HEK293 (cell line): ENCODE results near the gene BPHL.
A peak's percentile ranks its signal among the peaks of the same experiment; 100 is the strongest.

Source experiments
- CTCF ChIA-PET: fragments of 350-600 bp; formaldehyde crosslinking; extraction: SDS; loops from one replicate; lab custom pipeline; 2021; ENCODE audit warnings: antibody characterized with exemption; lab: Yijun Ruan, JAX
- POLR2A ChIA-PET: fragments of 300-600 bp; formaldehyde crosslinking; extraction: SDS; loops from one replicate; lab custom pipeline; 2020; ENCODE audit warnings: antibody characterized with exemption, inconsistent platforms; lab: Yijun Ruan, JAX
- H3K27ac ChIP-seq: fragments of 200-500 bp; sonication (Bioruptor generic); 2 replicates; pipeline ENCODE4 v1.5.1; 2014; ENCODE audit warnings: low read depth, low read length, control low read depth, inconsistent platforms; ENCODE audit errors: extremely low read depth
- H3K36me3 ChIP-seq, 2 experiments: fragments of 200-500 bp in 1 of 2; sonication (Bioruptor generic) in 1 of 2; 1 replicate in 1 of 2; 2 replicates in 1 of 2; pipeline ENCODE4 v1.5.1; 2014 to 2017; ENCODE audit warnings: inconsistent platforms in 2 of 2, low read length in 2 of 2; ENCODE audit not compliant: control insufficient read depth in 2 of 2, insufficient read depth in 1 of 2
- H3K4me1 ChIP-seq: fragments of 200-500 bp; sonication (Bioruptor generic); 2 replicates; pipeline ENCODE4 v1.5.1; 2014; ENCODE audit warnings: mild to moderate bottlenecking, low read length, inconsistent platforms; ENCODE audit not compliant: control insufficient read depth, insufficient read depth
- H3K4me3 ChIP-seq: 2 replicates; pipeline ENCODE4 v1.5.1; 2011; ENCODE audit warnings: low read depth, mild to moderate bottlenecking, control low read depth, low read length, moderate library complexity
- H3K9me3 ChIP-seq: fragments of 200-500 bp; sonication (Bioruptor generic); 2 replicates; pipeline ENCODE4 v1.5.1; 2014; ENCODE audit warnings: low read depth, low read length, inconsistent platforms; ENCODE audit not compliant: control insufficient read depth, insufficient read depth
- GFI1B ChIP-seq: fragments of 450-650 bp; formaldehyde crosslinking; IDR thresholded peaks from 2 replicates; pipeline ENCODE4 v1.5.1; 2016; ENCODE audit warnings: missing biosample characterization, missing genetic modification characterization
- KLF10 ChIP-seq: fragments of 450-650 bp; IDR thresholded peaks from 2 replicates; pipeline ENCODE4 v1.5.1; 2018; ENCODE audit warnings: missing biosample characterization, mild to moderate bottlenecking, missing genetic modification characterization
- KLF8 ChIP-seq: fragments of 450-650 bp; formaldehyde crosslinking; IDR thresholded peaks from 2 replicates; pipeline ENCODE4 v1.5.1; 2016; ENCODE audit warnings: missing biosample characterization, missing genetic modification characterization
- SETDB1 ChIP-seq: IDR thresholded peaks from one replicate; pipeline ENCODE4 v1.6.1; 2017; ENCODE audit warnings: mild to moderate bottlenecking, low read length, moderate library complexity, mixed read lengths; ENCODE audit not compliant: insufficient read length
- SP7 ChIP-seq: fragments of 450-650 bp; formaldehyde crosslinking; IDR thresholded peaks from 2 replicates; pipeline ENCODE4 v1.5.1; 2016; ENCODE audit warnings: missing biosample characterization, missing genetic modification characterization
- ZBTB21 ChIP-seq: fragments of 450-650 bp; formaldehyde crosslinking; IDR thresholded peaks from 2 replicates; pipeline ENCODE4 v1.5.1; 2017; ENCODE audit warnings: missing biosample characterization, missing genetic modification characterization
- ZNF174 ChIP-seq: fragments of 450-650 bp; formaldehyde crosslinking; IDR thresholded peaks from 2 replicates; pipeline ENCODE4 v1.5.0; 2017; ENCODE audit warnings: missing biosample characterization, mild to moderate bottlenecking, missing genetic modification characterization
- ZNF324 ChIP-seq: fragments of 450-650 bp; formaldehyde crosslinking; IDR thresholded peaks from 2 replicates; pipeline ENCODE4 v1.5.1; 2016; ENCODE audit warnings: missing biosample characterization, missing genetic modification characterization
- ZNF473 ChIP-seq: fragments of 450-650 bp; formaldehyde crosslinking; IDR thresholded peaks from 2 replicates; pipeline ENCODE4 v1.5.1; 2017; ENCODE audit warnings: missing biosample characterization, missing genetic modification characterization
- ZNF501 ChIP-seq: fragments of 450-650 bp; formaldehyde crosslinking; IDR thresholded peaks from 2 replicates; pipeline ENCODE4 v1.5.1; 2016; ENCODE audit warnings: missing biosample characterization, missing genetic modification characterization
- ZNF596 ChIP-seq: fragments of 450-650 bp; IDR thresholded peaks from 2 replicates; pipeline ENCODE4 v1.5.0; 2018; ENCODE audit warnings: missing biosample characterization, mild to moderate bottlenecking, missing genetic modification characterization, moderate library complexity
- ZNF600 ChIP-seq: fragments of 450-650 bp; formaldehyde crosslinking; IDR thresholded peaks from 2 replicates; pipeline ENCODE4 v1.5.1; 2016; ENCODE audit warnings: missing biosample characterization, missing genetic modification characterization
- ZNF768 ChIP-seq: fragments of 450-650 bp; formaldehyde crosslinking; IDR thresholded peaks from 2 replicates; pipeline ENCODE4 v1.5.1; 2018; ENCODE audit warnings: missing biosample characterization, mild to moderate bottlenecking, missing genetic modification characterization
- ZSCAN30 ChIP-seq: fragments of 450-650 bp; IDR thresholded peaks from 2 replicates; pipeline ENCODE4 v1.5.1; 2018; ENCODE audit warnings: missing biosample characterization, mild to moderate bottlenecking, missing genetic modification characterization, moderate library complexity
- TF ChIP-seq, protein P1 (sequence below): fragments of 450-650 bp; formaldehyde crosslinking; conservative IDR thresholded peaks from 2 replicates; pipeline ENCODE4 v1.5.1; 2016; ENCODE audit warnings: low read depth, missing biosample characterization, missing genetic modification characterization
- TF ChIP-seq, protein P2 (sequence below): fragments of 450-650 bp; formaldehyde crosslinking; IDR thresholded peaks from 2 replicates; pipeline ENCODE4 v1.5.1; 2016; ENCODE audit warnings: missing biosample characterization, missing genetic modification characterization
- TF ChIP-seq, protein P3 (sequence below): fragments of 450-650 bp; formaldehyde crosslinking; optimal IDR thresholded peaks from 2 replicates; pipeline ENCODE3; 2016; ENCODE audit warnings: missing biosample characterization, mild to moderate bottlenecking, missing genetic modification characterization
- TF ChIP-seq, protein P4 (sequence below): fragments of 450-650 bp; formaldehyde crosslinking; IDR thresholded peaks from 2 replicates; pipeline ENCODE4 v1.5.1; 2016; ENCODE audit warnings: missing biosample characterization, missing genetic modification characterization
- TF ChIP-seq, protein P5 (sequence below): fragments of 450-650 bp; formaldehyde crosslinking; IDR thresholded peaks from 2 replicates; pipeline ENCODE4 v1.5.1; 2016; ENCODE audit warnings: missing biosample characterization, missing genetic modification characterization

The BPHL gene

DNA sequence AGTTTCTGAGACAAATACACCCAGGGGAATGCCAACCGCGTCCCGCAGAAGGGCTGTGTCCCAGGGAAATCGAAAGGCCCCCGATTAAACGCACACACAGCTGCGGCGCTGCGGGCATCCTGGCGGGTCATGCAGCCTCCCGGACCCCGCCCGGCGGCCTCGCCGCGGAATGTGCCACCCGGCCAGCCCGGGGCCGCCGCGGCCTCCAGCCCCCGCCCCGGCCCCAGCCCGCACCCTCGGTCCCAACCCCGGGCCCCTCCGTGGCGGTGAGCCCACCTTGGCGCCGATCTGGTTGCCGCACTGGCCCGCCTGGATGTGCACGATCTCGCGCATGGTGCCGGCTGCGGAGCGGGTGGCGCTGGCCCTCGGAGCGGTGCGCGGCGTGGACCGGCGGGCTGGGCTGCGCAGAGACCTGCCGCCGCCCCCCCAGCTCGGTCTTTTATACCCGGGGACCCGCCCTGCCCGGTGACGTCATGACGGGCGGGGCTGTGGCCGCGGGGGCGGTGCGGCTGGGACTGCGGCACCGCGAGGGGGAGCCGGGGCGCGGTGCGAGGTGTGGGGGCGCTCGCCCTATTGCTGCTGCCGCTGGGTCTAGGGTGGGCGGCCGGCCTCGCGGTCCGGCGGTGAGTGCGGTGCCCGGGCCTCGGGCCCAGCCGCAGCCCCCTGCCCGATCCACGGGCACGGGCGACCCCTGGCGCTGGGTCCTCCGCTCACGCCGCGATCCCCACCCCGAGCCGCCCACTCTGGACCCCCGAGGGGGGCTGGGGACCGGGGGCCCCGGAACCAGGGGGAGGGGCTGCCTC, 38.8 kb downstream of the BPHL start, which contains the start of gene TUBB2A (continued):
- TF ChIP-seq, protein P1, sequence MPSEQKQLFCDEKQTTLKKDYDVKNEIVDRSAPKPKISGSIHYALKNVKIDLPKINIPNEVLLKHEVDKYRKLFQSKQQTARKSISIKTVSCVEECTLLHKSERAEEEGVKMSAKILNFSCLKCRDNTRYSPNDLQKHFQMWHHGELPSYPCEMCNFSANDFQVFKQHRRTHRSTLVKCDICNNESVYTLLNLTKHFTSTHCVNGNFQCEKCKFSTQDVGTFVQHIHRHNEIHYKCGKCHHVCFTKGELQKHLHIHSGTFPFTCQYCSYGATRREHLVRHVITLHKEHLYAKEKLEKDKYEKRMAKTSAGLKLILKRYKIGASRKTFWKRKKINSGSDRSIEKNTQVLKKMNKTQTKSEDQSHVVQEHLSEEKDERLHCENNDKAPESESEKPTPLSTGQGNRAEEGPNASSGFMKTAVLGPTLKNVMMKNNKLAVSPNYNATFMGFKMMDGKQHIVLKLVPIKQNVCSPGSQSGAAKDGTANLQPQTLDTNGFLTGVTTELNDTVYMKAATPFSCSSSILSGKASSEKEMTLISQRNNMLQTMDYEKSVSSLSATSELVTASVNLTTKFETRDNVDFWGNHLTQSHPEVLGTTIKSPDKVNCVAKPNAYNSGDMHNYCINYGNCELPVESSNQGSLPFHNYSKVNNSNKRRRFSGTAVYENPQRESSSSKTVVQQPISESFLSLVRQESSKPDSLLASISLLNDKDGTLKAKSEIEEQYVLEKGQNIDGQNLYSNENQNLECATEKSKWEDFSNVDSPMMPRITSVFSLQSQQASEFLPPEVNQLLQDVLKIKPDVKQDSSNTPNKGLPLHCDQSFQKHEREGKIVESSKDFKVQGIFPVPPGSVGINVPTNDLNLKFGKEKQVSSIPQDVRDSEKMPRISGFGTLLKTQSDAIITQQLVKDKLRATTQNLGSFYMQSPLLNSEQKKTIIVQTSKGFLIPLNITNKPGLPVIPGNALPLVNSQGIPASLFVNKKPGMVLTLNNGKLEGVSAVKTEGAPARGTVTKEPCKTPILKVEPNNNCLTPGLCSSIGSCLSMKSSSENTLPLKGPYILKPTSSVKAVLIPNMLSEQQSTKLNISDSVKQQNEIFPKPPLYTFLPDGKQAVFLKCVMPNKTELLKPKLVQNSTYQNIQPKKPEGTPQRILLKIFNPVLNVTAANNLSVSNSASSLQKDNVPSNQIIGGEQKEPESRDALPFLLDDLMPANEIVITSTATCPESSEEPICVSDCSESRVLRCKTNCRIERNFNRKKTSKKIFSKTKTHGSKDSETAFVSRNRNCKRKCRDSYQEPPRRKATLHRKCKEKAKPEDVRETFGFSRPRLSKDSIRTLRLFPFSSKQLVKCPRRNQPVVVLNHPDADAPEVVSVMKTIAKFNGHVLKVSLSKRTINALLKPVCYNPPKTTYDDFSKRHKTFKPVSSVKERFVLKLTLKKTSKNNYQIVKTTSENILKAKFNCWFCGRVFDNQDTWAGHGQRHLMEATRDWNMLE (tag by site-specific recombination), result no peak
- TF ChIP-seq, protein P2, sequence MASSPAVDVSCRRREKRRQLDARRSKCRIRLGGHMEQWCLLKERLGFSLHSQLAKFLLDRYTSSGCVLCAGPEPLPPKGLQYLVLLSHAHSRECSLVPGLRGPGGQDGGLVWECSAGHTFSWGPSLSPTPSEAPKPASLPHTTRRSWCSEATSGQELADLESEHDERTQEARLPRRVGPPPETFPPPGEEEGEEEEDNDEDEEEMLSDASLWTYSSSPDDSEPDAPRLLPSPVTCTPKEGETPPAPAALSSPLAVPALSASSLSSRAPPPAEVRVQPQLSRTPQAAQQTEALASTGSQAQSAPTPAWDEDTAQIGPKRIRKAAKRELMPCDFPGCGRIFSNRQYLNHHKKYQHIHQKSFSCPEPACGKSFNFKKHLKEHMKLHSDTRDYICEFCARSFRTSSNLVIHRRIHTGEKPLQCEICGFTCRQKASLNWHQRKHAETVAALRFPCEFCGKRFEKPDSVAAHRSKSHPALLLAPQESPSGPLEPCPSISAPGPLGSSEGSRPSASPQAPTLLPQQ (tag by site-specific recombination), result no peak
- TF ChIP-seq, protein P3, sequence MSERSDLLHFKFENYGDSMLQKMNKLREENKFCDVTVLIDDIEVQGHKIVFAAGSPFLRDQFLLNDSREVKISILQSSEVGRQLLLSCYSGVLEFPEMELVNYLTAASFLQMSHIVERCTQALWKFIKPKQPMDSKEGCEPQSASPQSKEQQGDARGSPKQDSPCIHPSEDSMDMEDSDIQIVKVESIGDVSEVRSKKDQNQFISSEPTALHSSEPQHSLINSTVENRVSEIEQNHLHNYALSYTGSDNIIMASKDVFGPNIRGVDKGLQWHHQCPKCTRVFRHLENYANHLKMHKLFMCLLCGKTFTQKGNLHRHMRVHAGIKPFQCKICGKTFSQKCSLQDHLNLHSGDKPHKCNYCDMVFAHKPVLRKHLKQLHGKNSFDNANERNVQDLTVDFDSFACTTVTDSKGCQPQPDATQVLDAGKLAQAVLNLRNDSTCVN, result peak; percentile 71
- TF ChIP-seq ZNF596, result no peak
- peak; percentile 92 for TF ChIP-seq KLF8 (tag by site-specific recombination)
- TF ChIP-seq ZNF501, result no peak
- TF ChIP-seq ZNF174 (tag by site-specific recombination), result no peak
- TF ChIP-seq ZNF473 (tag by site-specific recombination), result no peak
- TF ChIP-seq ZBTB21, result no peak
- TF ChIP-seq KLF10 (tag by site-specific recombination), result peak; percentile 79
- 0 out of 2 replicates have a peak, but pooled peaks have one; percentile 46 for TF ChIP-seq ZSCAN30 (tag by site-specific recombination)

DNA sequence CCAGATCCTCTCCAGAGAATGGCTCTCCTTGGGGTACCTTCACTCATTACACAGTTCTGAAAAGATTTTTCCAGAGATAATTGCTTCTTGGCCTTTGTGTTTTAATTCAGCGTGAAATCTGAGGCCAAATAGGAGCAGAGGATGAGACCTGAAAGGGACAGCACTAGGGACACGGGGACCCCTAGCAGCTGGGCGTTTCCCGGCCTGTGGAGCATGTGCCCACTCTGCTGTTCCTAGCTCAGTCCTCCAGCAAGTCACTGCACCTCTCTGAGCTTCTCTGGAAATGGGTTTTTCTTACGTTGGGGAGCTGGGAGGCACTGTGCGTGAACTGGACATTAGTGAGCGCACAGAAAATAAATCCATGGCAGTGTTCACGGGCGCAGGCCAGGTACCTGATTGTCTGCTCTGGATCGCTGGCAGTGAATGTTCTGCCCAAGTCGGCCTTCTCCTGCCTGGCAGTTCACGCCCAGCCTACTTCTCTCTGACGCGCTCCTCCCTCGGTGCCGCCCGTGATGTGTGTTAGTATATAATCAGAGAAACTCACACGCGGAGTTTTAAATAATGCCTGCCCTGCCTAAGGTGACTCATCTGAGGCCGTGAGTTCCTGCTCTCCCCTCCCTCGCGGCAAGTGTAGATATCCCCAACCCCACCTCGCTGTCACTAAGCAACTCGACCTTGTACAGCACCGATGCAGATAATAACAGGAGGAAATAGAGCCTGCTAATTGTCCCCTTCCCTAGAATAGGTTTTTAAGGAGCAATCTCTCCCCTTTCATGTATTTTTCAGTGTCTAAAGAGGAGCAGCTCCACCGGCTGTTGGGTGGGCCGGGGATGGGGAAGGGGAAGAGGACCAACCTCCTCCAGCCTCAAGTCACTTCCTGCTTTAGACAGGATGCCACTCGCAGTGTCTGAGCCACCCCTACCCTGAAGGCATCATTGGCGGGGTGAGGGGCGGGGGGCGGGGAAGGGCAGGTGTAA, 41.6 kb downstream of the BPHL start:
- ChIA-PET CTCF (interaction anchor here (0.5 to 1.8 kb wide), 4 partner anchors 50 to 806 kb away, joined by 3 to 13 read pairs (median 7); no protein-coding TSS in a partner anchor), POLR2A (interaction anchor here (2.1 to 2.4 kb wide), 2 partner anchors 16 to 67 kb away, joined by 7 to 8 read pairs; no protein-coding TSS in a partner anchor)
- Histone ChIP-seq H3K27ac (no peak overlapping the region), H3K9me3 (no peaks in the 10 kb centered on the region), H3K4me1 (peaks cover 12% of the 10 kb centered on the region), H3K36me3 (peaks cover 0 to 8% of the 10 kb centered on the region in 2 experiments; a peak in 1 of 3 replicates), H3K4me3 (no peak overlapping the region)
- TF ChIP-seq ZSCAN30 (tag by site-specific recombination), result no peak
- TF ChIP-seq ZNF768 (tag by site-specific recombination), result 0 out of 2 replicates have a peak, but pooled peaks have one; percentile 19
- TF ChIP-seq ZNF600, result peak; percentile 86
- TF ChIP-seq, protein P4, sequence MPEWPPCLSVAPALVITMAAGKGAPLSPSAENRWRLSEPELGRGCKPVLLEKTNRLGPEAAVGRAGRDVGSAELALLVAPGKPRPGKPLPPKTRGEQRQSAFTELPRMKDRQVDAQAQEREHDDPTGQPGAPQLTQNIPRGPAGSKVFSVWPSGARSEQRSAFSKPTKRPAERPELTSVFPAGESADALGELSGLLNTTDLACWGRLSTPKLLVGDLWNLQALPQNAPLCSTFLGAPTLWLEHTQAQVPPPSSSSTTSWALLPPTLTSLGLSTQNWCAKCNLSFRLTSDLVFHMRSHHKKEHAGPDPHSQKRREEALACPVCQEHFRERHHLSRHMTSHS (tag by site-specific recombination), result no peak
- no peak for TF ChIP-seq ZNF324
- TF ChIP-seq SETDB1, result peak; percentile 36
- TF ChIP-seq, protein P5, sequence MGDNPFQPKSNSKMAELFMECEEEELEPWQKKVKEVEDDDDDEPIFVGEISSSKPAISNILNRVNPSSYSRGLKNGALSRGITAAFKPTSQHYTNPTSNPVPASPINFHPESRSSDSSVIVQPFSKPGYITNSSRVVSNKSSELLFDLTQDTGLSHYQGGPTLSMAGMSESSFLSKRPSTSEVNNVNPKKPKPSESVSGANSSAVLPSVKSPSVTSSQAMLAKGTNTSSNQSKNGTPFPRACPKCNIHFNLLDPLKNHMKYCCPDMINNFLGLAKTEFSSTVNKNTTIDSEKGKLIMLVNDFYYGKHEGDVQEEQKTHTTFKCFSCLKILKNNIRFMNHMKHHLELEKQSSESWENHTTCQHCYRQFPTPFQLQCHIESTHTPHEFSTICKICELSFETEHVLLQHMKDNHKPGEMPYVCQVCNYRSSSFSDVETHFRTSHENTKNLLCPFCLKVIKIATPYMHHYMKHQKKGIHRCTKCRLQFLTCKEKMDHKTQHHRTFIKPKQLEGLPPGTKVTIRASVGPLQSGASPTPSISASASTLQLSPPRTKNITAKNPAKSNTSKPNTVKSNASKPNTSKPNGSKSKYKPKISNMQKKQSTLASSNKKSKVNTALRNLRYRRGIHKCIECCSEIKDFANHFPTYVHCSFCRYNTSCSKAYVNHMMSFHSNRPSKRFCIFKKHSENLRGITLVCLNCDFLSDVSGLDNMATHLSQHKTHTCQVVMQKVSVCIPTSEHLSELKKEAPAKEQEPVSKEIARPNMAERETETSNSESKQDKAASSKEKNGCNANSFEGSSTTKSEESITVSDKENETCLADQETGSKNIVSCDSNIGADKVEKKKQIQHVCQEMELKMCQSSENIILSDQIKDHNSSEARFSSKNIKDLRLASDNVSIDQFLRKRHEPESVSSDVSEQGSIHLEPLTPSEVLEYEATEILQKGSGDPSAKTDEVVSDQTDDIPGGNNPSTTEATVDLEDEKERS, result no peak
- peak; percentile 82 for TF ChIP-seq SP7
- TF ChIP-seq GFI1B, result no peak
